Epidermal melanocyte (primary cell): ENCODE measurements around the gene TNS3.
"Not testable (repeated sequence)": the region's sequence is repeated elsewhere in the genome, so short reads cannot be mapped to it uniquely, and the experiment has no call there.

Experiments
- DNase-seq: peaks from one replicate; pipeline ENCODE4 v3.0.0; 2011; ENCODE audit warnings: low spot score; ENCODE audit not compliant: insufficient read length

TNS3 gene

GRCh38 chr7:47543056-47543455, 38.9 kb downstream of the TNS3 start:
- DNase-seq, result no peak

GRCh38 chr7:47542051-47542450, 39.9 kb downstream of the TNS3 start:
- DNase-seq, result no peak

- DNase-seq, result not testable (repeated sequence)
Observed at GRCh38 chr7:47541485-47541884, 40.4 kb downstream of the TNS3 start.

GRCh38 chr7:47540387-47541350, 41.2 kb downstream of the TNS3 start:
- no peak for DNase-seq

GRCh38 chr7:47540053-47540386, 41.9 kb downstream of the TNS3 start:
- DNase-seq, result no peak

- no peak for DNase-seq
Observed at GRCh38 chr7:47539398-47540052, 42.4 kb downstream of the TNS3 start.

- DNase-seq, result no peak
Observed at GRCh38 chr7:47538846-47539311, 43.0 kb downstream of the TNS3 start.

- DNase-seq, result no peak
Observed at GRCh38 chr7:47537716-47538675, 43.9 kb downstream of the TNS3 start.

GRCh38 chr7:47536661-47537611, 45.0 kb downstream of the TNS3 start:
- peak; percentile 70 for DNase-seq

GRCh38 chr7:47535704-47536628, 45.9 kb downstream of the TNS3 start:
- no peak for DNase-seq

GRCh38 chr7:47535035-47535703, 46.7 kb downstream of the TNS3 start:
- peak; percentile 65 for DNase-seq

- no peak for DNase-seq
Observed at GRCh38 chr7:47534322-47535034, 47.4 kb downstream of the TNS3 start.

GRCh38 chr7:47531584-47532492, 50.1 kb downstream of the TNS3 start:
- no peak for DNase-seq

GRCh38 chr7:47529826-47530555, 51.9 kb downstream of the TNS3 start:
- DNase-seq, result no peak

GRCh38 chr7:47529405-47529804, 52.5 kb downstream of the TNS3 start:
- no peak for DNase-seq

GRCh38 chr7:47528471-47528870, 53.4 kb downstream of the TNS3 start:
- DNase-seq, result no peak
